Measurements from ENCODE around the gene CHRD. TPM values are rescaled to one million over a fixed set of nuclear protein-coding genes. Genes with fewer than 3 reads are reported as not detected.
"Not testable (repeated sequence)": the region's sequence is repeated elsewhere in the genome, so short reads cannot be mapped to it uniquely, and the experiment has no call there.

Gene CHRD
- total RNA-seq, 1 donor from 2014 or later, result not detected

DNA sequence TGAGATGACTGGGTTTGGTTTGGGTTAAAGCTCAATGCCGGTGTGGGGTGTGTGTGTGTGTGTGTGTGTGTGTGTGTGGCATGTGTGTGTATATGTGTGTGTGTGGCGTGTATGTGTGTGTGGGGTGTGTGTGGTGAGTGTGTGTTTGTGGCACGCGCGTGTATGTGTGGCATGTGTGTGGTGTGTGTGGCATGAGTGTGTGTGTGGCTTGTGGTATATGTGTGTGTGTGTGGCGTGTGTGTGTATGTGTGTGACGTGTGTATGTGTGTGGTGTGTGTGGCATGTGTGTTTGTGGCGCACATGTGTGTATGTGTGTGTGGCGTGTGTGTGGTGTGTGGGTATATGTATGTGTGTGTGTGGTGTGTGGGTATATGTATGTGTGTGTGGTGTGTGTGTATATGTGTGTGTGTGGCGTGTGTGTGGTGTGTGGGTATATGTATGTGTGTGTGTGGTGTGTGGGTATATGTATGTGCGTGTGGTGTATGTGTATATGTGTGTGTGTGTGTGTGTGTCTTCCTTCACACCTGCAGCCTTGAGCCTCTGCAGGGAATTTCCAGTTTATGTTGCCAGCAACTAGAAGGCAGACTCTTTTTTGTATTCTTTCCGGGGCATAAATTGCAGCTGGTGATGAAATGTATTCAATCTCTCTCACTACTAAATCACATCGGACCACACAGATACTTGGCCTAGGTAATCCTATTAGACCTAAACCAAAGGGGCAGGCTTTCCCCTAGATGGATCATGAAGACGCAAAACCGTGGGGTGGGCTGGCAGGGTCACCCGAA lies 34.8 kb downstream of the CHRD start:
- intact Hi-C loops (cut with micrococcal nuclease), result loop anchor here (5.0 kb wide), 1 partner anchor 53 kb away; no protein-coding TSS in a partner anchor

DNA sequence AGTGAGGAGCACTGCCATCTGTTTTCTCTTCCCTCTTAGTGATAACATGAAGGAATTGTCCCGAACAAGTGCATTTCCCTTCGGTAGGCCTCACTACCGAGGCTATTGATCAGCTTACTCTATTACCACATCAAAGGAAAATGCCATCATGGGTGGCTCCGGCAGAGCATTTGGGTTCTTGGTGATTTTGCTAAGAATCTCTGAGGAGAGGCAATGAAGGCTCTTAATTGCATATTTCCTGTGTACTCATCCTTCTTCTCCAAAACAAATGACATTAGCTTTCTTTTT lies 35.3 kb downstream of the CHRD start:
- intact Hi-C loops (cut with micrococcal nuclease), result loop anchor here (5.0 kb wide), 1 partner anchor 52 kb away; no protein-coding TSS in a partner anchor

DNA sequence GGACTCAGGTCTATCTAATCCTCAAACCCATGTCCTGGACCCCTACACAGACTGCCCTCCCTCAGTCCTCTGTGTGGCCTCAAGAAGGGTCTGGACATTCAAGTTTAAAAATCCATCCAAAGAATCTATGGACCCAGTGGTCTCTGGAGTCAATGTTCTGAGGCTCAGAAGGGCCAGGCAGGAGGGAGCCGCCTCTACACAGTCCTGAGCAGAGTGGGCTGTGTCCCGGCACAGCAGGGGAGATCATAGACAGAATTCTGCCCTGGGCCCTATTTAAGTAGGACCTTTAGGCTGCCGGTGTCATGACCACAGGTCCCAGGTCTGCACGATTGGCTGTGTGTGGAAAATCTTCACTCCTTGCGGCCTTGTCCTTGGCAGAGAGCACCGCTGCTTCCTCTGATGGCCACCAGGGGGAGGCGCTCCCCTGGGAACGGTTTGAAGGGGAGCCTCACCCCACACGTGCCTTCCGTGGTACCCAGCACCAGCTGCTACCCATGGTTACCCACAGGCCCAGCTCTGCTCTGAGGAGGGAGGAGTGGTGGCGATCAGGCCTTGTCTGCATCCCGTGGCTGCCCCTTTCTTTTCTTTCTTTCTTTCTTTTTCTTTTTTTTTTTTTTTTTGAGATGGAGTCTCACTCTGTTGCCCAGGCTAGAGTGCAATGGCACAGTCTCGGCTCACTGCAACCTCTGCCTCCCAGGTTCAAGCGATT lies 37.9 kb downstream of the CHRD start:
- intact Hi-C loops (cut with micrococcal nuclease), result loop anchor here (1.0 to 5.0 kb wide), 5 partner anchors 47 to 360 kb away; no protein-coding TSS in a partner anchor

DNA sequence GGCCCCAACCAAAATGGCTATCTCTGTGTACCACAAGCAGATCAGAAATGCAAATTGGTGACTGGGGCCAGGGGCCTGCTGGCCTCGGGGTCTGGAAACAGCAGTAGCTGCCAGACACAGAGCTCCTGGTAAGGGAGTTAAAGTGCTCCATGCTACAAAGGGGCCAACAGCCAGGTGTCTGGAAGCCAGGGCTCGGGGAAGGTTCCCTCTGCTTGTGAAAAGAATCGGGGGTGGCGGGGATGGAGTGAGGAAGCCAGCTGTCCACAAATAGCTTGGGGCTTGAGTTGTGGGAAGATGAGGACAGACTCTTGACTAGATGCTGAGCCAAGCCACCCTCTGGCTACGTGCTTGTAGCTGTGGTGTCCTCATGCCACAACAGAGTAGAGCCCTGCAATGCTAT lies 39.3 kb downstream of the CHRD start:
- intact Hi-C loops (cut with micrococcal nuclease), result loop anchor here (2.0 to 5.0 kb wide), 2 partner anchors 48 kb away; no protein-coding TSS in a partner anchor

DNA sequence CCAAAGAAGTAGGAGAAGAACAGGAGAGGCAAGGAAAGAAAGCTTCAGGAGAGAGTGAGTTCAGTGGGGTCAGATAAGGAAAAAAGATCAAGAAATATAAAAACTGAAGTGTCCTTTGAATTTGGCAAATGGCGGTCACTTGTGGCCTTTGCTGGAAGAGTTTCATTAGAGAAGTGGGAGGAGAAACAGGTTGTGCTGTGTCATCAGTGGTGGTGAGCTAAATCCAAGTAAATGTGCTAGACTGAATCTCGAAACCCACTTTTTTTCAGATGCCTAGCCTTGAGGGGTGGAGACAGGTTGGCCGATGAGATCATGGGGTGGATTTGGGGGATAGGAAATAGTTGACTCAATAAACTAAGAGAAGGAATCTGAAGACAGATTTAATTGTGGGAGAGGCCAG lies 43.7 kb downstream of the CHRD start:
- intact Hi-C loops (cut with micrococcal nuclease), result no loop called here

DNA sequence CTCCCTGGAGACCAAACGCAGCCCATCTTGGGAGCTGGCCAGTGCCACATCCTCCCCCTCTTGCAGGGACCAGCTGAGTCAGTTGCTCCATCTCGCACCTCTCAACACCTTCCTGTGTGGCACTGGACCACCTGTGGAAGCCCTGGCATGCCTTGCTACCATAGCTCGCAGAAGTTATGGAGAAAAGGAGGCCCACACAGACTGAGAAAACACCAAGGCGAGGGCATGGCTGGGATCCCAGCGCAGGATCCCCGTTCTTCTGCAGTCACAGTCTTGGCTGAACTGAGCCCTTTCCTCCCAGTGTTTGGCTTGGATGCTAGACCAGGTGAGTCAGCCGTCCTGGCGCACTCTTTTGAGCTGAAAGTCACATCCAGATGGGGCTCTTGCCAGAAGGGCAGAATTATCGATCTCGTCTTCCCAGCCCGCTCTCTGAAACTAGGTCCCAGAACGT lies 46.9 kb downstream of the CHRD start:
- intact Hi-C loops (cut with micrococcal nuclease), result no loop called here

DNA sequence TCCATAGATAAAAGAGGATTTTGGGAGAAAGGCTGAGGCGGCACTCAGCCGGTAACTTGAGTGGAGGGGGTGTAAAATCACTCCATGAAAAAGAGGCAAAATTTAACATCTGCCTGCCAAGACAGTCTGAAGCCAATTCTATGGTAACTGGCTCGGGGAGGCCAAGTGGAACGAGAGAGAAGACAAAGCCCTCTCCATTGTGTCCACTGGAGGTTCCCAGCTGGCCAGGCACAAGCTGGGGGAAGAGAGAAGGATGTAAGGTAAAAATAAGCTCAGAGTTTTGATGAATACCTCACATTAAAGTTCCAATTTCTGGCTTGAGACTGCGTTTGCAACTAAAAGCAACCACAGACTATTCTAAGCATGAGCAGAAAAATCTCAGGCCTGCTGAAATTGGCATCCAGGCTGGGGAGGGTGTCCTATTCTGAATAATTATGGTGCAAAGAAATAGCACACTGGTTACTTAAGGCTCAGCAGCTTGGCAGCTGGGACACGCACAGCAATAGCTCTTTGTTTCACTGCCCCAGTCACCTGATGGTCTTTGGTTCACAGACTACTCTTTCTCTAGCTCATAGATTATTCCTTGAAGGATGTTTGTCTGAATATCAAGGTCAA lies 48.8 kb downstream of the CHRD start:
- intact Hi-C loops (cut with micrococcal nuclease), result no loop called here

DNA sequence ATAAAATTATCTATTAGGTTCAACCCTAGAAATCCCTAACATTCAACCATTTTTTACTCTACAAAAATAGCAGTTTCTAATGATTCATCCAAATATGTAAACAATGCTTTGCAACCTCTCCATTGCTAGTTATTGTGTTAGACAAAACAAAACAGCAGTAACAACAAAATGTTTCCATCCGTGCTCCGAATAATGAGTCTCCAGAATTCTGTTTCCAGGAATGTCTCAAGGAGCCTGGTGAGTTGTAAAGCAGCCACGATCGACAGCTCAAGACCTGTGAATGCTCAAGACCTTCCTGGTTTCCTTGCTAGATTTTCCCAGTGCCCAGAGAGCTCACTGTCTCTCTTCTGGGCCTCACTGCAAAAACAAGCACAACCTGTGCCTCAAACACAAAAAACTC lies 49.9 kb downstream of the CHRD start:
- intact Hi-C loops (cut with micrococcal nuclease), result no loop called here

DNA sequence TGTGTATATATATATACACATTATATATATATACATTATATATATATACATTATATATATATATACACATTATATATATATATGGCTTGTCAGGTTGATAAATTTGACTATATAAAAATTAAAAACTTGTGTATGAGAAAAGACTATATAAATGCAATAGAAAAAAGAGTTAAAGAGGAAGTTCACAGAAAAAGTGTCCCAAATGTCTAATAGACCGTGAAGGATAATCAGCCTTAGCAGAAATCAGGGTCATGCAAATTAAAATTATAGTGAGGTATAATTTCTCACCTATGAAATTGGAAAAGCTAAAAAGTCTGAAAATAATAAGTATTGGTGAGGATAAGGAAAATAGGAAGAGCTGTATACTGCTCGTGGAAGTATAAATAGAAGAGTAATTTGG lies 51.1 kb downstream of the CHRD start:
- intact Hi-C loops (cut with micrococcal nuclease), result no loop called here

DNA sequence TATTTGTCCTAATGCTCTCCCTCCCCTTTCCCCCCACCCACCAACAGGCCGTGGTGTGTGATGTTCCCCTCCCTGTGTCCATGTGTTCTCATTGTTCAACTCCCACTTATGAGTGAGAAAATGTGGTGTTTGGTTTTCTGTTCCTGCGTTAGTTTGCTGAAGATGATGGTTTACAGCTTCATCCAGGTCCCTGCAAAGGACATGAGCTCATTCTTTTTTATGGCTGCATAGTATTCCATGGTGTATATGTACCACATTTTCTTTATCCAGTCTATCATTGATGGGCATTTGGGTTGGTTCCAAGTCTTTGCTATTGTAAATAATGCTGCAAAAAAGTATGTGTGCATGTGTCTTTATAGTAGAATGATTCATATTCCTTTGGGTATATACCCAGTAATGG lies 53.3 kb downstream of the CHRD start:
- intact Hi-C loops (cut with micrococcal nuclease), result not testable (repeated sequence)

DNA sequence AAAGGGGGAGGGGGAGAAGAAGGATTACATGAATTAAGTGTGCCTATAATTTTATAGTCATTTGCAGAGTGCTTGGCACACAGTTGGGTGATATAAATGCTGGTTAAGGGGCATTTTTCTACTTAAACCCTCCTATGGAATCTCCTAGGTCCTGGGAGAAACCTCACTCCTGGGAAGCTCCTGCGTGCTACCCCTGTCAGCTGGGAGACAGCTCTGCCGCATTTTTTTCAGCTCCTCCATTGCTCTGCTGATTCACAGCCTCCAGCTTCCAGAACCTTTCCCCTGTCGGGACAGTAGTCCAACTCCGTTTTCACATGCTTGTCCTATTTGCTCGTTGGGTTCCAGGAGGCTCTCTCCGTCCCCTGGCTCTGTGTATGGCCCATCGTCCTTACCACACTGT lies 59.2 kb downstream of the CHRD start:
- intact Hi-C loops (cut with micrococcal nuclease), result no loop called here

Other genes starting within 250 kb of the CHRD start
- gene EIF2B5, start 244.7 kb upstream of the CHRD start, total RNA-seq, result 57.4 and 58.0 TPM in 2 replicates
- gene DVL3, start 224.7 kb upstream of the CHRD start, total RNA-seq, result 41.8 and 47.1 TPM in 2 replicates
- 210 and 221 TPM in 2 replicates for gene AP2M1, start 205.2 kb upstream of the CHRD start, total RNA-seq
- 70.7 and 73.4 TPM in 2 replicates for gene ABCF3, start 193.9 kb upstream of the CHRD start, total RNA-seq
- not detected in 2 replicates for gene VWA5B2, start 150.5 kb upstream of the CHRD start, total RNA-seq
- 51.5 and 57.4 TPM in 2 replicates for gene ALG3, start 131.1 kb upstream of the CHRD start, total RNA-seq
- 6.2 and 6.5 TPM in 2 replicates for gene EEF1AKMT4, start 130.4 kb upstream of the CHRD start, total RNA-seq
- 0.15 and 0.20 TPM in 2 replicates for gene CAMK2N2, start 118.5 kb upstream of the CHRD start, total RNA-seq
- gene ECE2, start 104.0 kb upstream of the CHRD start, total RNA-seq, result not detected in 2 replicates
- gene PSMD2, start 80.8 kb upstream of the CHRD start, total RNA-seq, result 223 and 235 TPM in 2 replicates
- gene EIF4G1, start 65.4 kb upstream of the CHRD start, total RNA-seq, result 387 and 410 TPM in 2 replicates
- 6.6 and 6.7 TPM in 2 replicates for gene FAM131A, start 42.5 kb upstream of the CHRD start, total RNA-seq
- gene CLCN2, start 18.4 kb upstream of the CHRD start, total RNA-seq, result 3.7 and 4.9 TPM in 2 replicates
- gene POLR2H, start 18.3 kb upstream of the CHRD start, total RNA-seq, result 89.9 and 91.2 TPM in 2 replicates
- not detected in 2 replicates for gene THPO, start 1.8 kb upstream of the CHRD start, total RNA-seq
- gene EPHB3, start 181.7 kb downstream of the CHRD start, total RNA-seq, result 0.10 TPM in 2 replicates